ENCODE data around the gene NOC4L. TPM values are rescaled to one million over a fixed set of nuclear protein-coding genes. Genes with fewer than 3 reads are reported as not detected.
A peak's percentile ranks its signal among the peaks of the same experiment; 100 is the strongest.

The NOC4L gene
- total and polyA plus RNA-seq, 4 experiments from 2014 or later = 13.9 to 26.0 (median 17.7) TPM

- peaks cover 23 to 65% (median 40%) of the 10 kb centered on the region in 4 donors for H3K4me1 Mint-ChIP-seq
- peaks cover 0 to 16% (median 6%) of the 10 kb centered on the region in 8 donors for H3K9me3 Mint-ChIP-seq
- ChIA-PET POLR2A (ENCODE audit: partially characterized antibody) (interaction anchor here (1.0 to 2.3 kb wide), 6 partner anchors 9 to 301 kb away, joined by 3 to 37 read pairs (median 9); partner anchors contain the start of genes DDX51 and NOC4L), CTCF (ENCODE audit: partially characterized antibody) (interaction anchor here (1.1 to 4.6 kb wide), 4 partner anchors 9 to 41 kb away, joined by 3 to 14 read pairs (median 6); no protein-coding TSS in a partner anchor)
- H3K4me3 Mint-ChIP-seq = peak overlapping the region; percentile 71 to 97 (median 86)
- H3K36me3 ChIP-seq (ENCODE audit: insufficient read depth, low read length) = no peaks in the 10 kb centered on the region
- no peak for DNase-seq
- H3K27ac ChIP-seq (ENCODE audit: low read depth, low read length) = peak overlapping the region; percentile 74
- peaks cover 49% of the 10 kb centered on the region for H3K4me1 ChIP-seq (ENCODE audit: insufficient read depth, low read length)
- intact Hi-C loops (cut with micrococcal nuclease) = no loop called here
- no peaks in the 10 kb centered on the region for H3K27me3 ChIP-seq (ENCODE audit: insufficient read depth, low read length)
- H3K9me3 ChIP-seq (ENCODE audit: control insufficient read depth in 1 of 2, low read length in 2 of 2) = no peaks in the 10 kb centered on the region
- peak overlapping the region in 1 of 2 donors; percentile 71 for H3K4me3 ChIP-seq (ENCODE audit: low read length in 2 of 2)
- H3K27me3 Mint-ChIP-seq = no peaks in the 10 kb centered on the region
- H3K27ac Mint-ChIP-seq = peak overlapping the region; percentile 60 to 89 (median 83)
- H3K36me3 Mint-ChIP-seq = peaks cover 5 to 9% of the 10 kb centered on the region in 2 donors
Observed at GRCh38 chr12:132188451-132188901, 44.2 kb downstream of the NOC4L start.

GRCh38 chr12:132188916-132189325 lies 44.7 kb downstream of the NOC4L start:
- peak overlapping the region; percentile 88 to 99 (median 96) for H3K27ac Mint-ChIP-seq
- peak in 1 of 5 donors; percentile 22 for DNase-seq
- Histone ChIP-seq H3K27ac (ENCODE audit: low read depth, low read length) (peak overlapping the region; percentile 74), H3K4me3 (ENCODE audit: low read length in 2 of 2) (peak overlapping the region; percentile 34 to 71), H3K36me3 (ENCODE audit: insufficient read depth, low read length) (no peaks in the 10 kb centered on the region), H3K9me3 (ENCODE audit: control insufficient read depth in 1 of 2, low read length in 2 of 2) (peaks cover 0 to 4% of the 10 kb centered on the region in 2 donors), H3K27me3 (ENCODE audit: insufficient read depth, low read length) (no peaks in the 10 kb centered on the region), H3K4me1 (ENCODE audit: insufficient read depth, low read length) (peaks cover 49% of the 10 kb centered on the region)
- peaks cover 23 to 65% (median 41%) of the 10 kb centered on the region in 4 donors for H3K4me1 Mint-ChIP-seq
- peaks cover 0 to 19% (median 8%) of the 10 kb centered on the region in 8 donors for H3K9me3 Mint-ChIP-seq
- ChIA-PET CTCF (ENCODE audit: partially characterized antibody) (interaction anchor here (1.1 to 4.6 kb wide), 4 partner anchors 9 to 42 kb away, joined by 3 to 14 read pairs (median 6); no protein-coding TSS in a partner anchor), POLR2A (ENCODE audit: partially characterized antibody) (interaction anchor here (0.6 to 2.3 kb wide), 11 partner anchors 10 to 300 kb away, joined by 3 to 37 read pairs (median 4); partner anchors contain the start of genes DDX51 and NOC4L)
- peaks cover 5 to 9% of the 10 kb centered on the region in 2 donors for H3K36me3 Mint-ChIP-seq
- intact Hi-C loops (cut with micrococcal nuclease) = loop anchor here (1.0 kb wide), 5 partner anchors 11 to 300 kb away; partner anchors contain the start of genes DDX51 and NOC4L
- peak overlapping the region; percentile 89 to 98 (median 96) for H3K4me3 Mint-ChIP-seq
- H3K27me3 Mint-ChIP-seq = no peaks in the 10 kb centered on the region

- Histone ChIP-seq H3K27ac (ENCODE audit: low read depth, low read length) (peak overlapping the region; percentile 74), H3K36me3 (ENCODE audit: insufficient read depth, low read length) (no peaks in the 10 kb centered on the region), H3K9me3 (ENCODE audit: control insufficient read depth in 1 of 2, low read length in 2 of 2) (peaks cover 0 to 7% of the 10 kb centered on the region in 2 donors), H3K4me3 (ENCODE audit: low read length in 2 of 2) (peak overlapping the region; percentile 52 to 76), H3K4me1 (ENCODE audit: insufficient read depth, low read length) (peaks cover 49% of the 10 kb centered on the region), H3K27me3 (ENCODE audit: insufficient read depth, low read length) (no peaks in the 10 kb centered on the region)
- H3K4me1 Mint-ChIP-seq = peaks cover 21 to 65% (median 39%) of the 10 kb centered on the region in 4 donors
- peak; percentile 93 to 95 (median 95) for DNase-seq
- H3K27me3 Mint-ChIP-seq = no peaks in the 10 kb centered on the region
- H3K4me3 Mint-ChIP-seq = peak overlapping the region; percentile 89 to 98 (median 96)
- CTCF ChIA-PET (ENCODE audit: partially characterized antibody) = interaction anchor here (1.1 to 4.6 kb wide), 5 partner anchors 10 to 42 kb away, joined by 3 to 14 read pairs (median 4); no protein-coding TSS in a partner anchor
- peak overlapping the region; percentile 88 to 99 (median 97) for H3K27ac Mint-ChIP-seq
- intact Hi-C loops (cut with micrococcal nuclease) = loop anchor here (1.0 kb wide), 5 partner anchors 11 to 300 kb away; partner anchors contain the start of genes DDX51 and NOC4L
- peaks cover under 1 to 9% of the 10 kb centered on the region in 2 donors for H3K36me3 Mint-ChIP-seq
- POLR2A ChIA-PET (ENCODE audit: partially characterized antibody) = interaction anchor here (0.6 to 2.3 kb wide), 14 partner anchors 10 to 300 kb away, joined by 3 to 37 read pairs (median 4); partner anchors contain the start of genes DDX51 and NOC4L
- peaks cover 0 to 19% (median 6%) of the 10 kb centered on the region in 8 donors for H3K9me3 Mint-ChIP-seq
Observed at GRCh38 chr12:132189378-132190011, 45.2 kb downstream of the NOC4L start.

- intact Hi-C loops (cut with micrococcal nuclease) = no loop called here
- Histone ChIP-seq H3K4me1 (ENCODE audit: insufficient read depth, low read length) (peaks cover 46% of the 10 kb centered on the region), H3K4me3 (ENCODE audit: low read length in 2 of 2) (peak overlapping the region; percentile 52 to 76), H3K9me3 (ENCODE audit: control insufficient read depth in 1 of 2, low read length in 2 of 2) (peaks cover 0 to 7% of the 10 kb centered on the region in 2 donors), H3K27me3 (ENCODE audit: insufficient read depth, low read length) (no peaks in the 10 kb centered on the region), H3K27ac (ENCODE audit: low read depth, low read length) (peak overlapping the region; percentile 74), H3K36me3 (ENCODE audit: insufficient read depth, low read length) (no peaks in the 10 kb centered on the region)
- Mint-ChIP-seq H3K27ac (peak overlapping the region; percentile 88 to 99 (median 96)), H3K4me3 (peak overlapping the region; percentile 84 to 98 (median 92)), H3K36me3 (peaks cover 0 to 9% of the 10 kb centered on the region in 2 donors), H3K27me3 (no peaks in the 10 kb centered on the region), H3K9me3 (peaks cover 0 to 16% (median 6%) of the 10 kb centered on the region in 8 donors), H3K4me1 (peaks cover 20 to 62% (median 38%) of the 10 kb centered on the region in 4 donors)
- CTCF ChIA-PET (ENCODE audit: partially characterized antibody) = interaction anchor here (1.2 to 4.6 kb wide), 3 partner anchors 11 to 36 kb away, joined by 3 to 14 read pairs (median 8); no protein-coding TSS in a partner anchor
- no peak for DNase-seq
- POLR2A ChIA-PET (ENCODE audit: partially characterized antibody) = interaction anchor here (0.7 to 2.3 kb wide), 11 partner anchors 11 to 255 kb away, joined by 3 to 37 read pairs (median 4); partner anchors contain the start of gene NOC4L
Observed at GRCh38 chr12:132190012-132190755, 45.9 kb downstream of the NOC4L start.

GRCh38 chr12:132190834-132191500 lies 46.7 kb downstream of the NOC4L start:
- intact Hi-C loops (cut with micrococcal nuclease) = no loop called here
- peak overlapping the region; percentile 74 for H3K27ac ChIP-seq (ENCODE audit: low read depth, low read length)
- POLR2A ChIA-PET (ENCODE audit: partially characterized antibody) = interaction anchor here (1.1 to 2.3 kb wide), 3 partner anchors 12 to 31 kb away, joined by 3 to 37 read pairs (median 4); no protein-coding TSS in a partner anchor
- Mint-ChIP-seq H3K9me3 (peaks cover 0 to 12% (median 6%) of the 10 kb centered on the region in 8 donors), H3K4me3 (peak overlapping the region; percentile 15 to 97 (median 44)), H3K27ac (peak overlapping the region in 4 of 7 donors; percentile 30 to 88 (median 70)), H3K4me1 (peaks cover 15 to 54% (median 31%) of the 10 kb centered on the region in 4 donors), H3K27me3 (no peaks in the 10 kb centered on the region), H3K36me3 (peaks cover 0 to 6% of the 10 kb centered on the region in 2 donors)
- no peaks in the 10 kb centered on the region for H3K27me3 ChIP-seq (ENCODE audit: insufficient read depth, low read length)
- H3K9me3 ChIP-seq (ENCODE audit: control insufficient read depth in 1 of 2, low read length in 2 of 2) = peaks cover 0 to 7% of the 10 kb centered on the region in 2 donors
- H3K4me1 ChIP-seq (ENCODE audit: insufficient read depth, low read length) = peaks cover 38% of the 10 kb centered on the region
- DNase-seq = no peak
- H3K4me3 ChIP-seq (ENCODE audit: low read length in 2 of 2) = no peak overlapping the region
- CTCF ChIA-PET (ENCODE audit: partially characterized antibody) = interaction anchor here (1.1 to 4.6 kb wide), 3 partner anchors 12 to 37 kb away, joined by 3 to 14 read pairs (median 8); no protein-coding TSS in a partner anchor
- H3K36me3 ChIP-seq (ENCODE audit: insufficient read depth, low read length) = no peaks in the 10 kb centered on the region

All from CD4-positive, alpha-beta memory T cell (primary cell).